A673 (cell line): ENCODE data around the gene ELFN2. TPM values are rescaled to one million over a fixed set of nuclear protein-coding genes. Genes with fewer than 3 reads are reported as not detected.

Source experiments
- BruUV-seq: library from RNA; stranded (reverse); fragments of 400-500 nt; replicated peaks from 2 replicates; lab custom pipeline; 2021; lab: Mats Ljungman, UMichigan
- CTCF ChIA-PET: fragments of 300-600 bp; sonication (Branson Sonifier 250); formaldehyde crosslinking; loops from one replicate; lab custom pipeline; 2022; ENCODE audit warnings: antibody characterized with exemption; lab: Charles Lee
- POLR2A ChIA-PET: fragments of 300-600 bp; sonication (Branson Sonifier 250); formaldehyde crosslinking; loops from one replicate; lab custom pipeline; 2022; ENCODE audit warnings: antibody characterized with exemption; ENCODE audit not compliant: low non-redundant PET; lab: Charles Lee
- DNase-seq: peaks from one replicate; pipeline ENCODE4 v3.0.0-alpha.2; 2015; ENCODE audit warnings: low spot score
- H3K27ac ChIP-seq: fragments of 200-600 bp; sonication (generic); 2 replicates; pipeline ENCODE4 v1.5.1; 2016; ENCODE audit warnings: mixed run types, low read depth, mild to moderate bottlenecking, mixed read lengths, antibody characterized with exemption, low read length; ENCODE audit not compliant: poor library complexity, severe bottlenecking
- H3K27me3 ChIP-seq: fragments of 200-600 bp; sonication (generic); replicated peaks from 2 replicates; pipeline ENCODE4 v1.6.1; 2017; ENCODE audit warnings: mixed run types, low read depth, mild to moderate bottlenecking, mixed read lengths, antibody characterized with exemption, low read length; ENCODE audit not compliant: insufficient read depth, poor library complexity
- H3K36me3 ChIP-seq: fragments of 200-600 bp; sonication (generic); 2 replicates; pipeline ENCODE4 v1.6.1; 2016; ENCODE audit warnings: mixed run types, mild to moderate bottlenecking, mixed read lengths, antibody characterized with exemption, low read length; ENCODE audit not compliant: insufficient read depth, poor library complexity, severe bottlenecking
- H3K4me1 ChIP-seq: fragments of 200-600 bp; sonication (generic); 2 replicates; pipeline ENCODE4 v1.6.1; 2017; ENCODE audit warnings: mixed run types, mild to moderate bottlenecking, mixed read lengths, antibody characterized with exemption, low read length; ENCODE audit not compliant: insufficient read depth, poor library complexity, severe bottlenecking
- H3K4me3 ChIP-seq: fragments of 200-600 bp; sonication (generic); 2 replicates; pipeline ENCODE4 v1.5.1; 2016; ENCODE audit warnings: low read depth, mixed run types, mild to moderate bottlenecking, mixed read lengths, low read length; ENCODE audit not compliant: poor library complexity, severe bottlenecking
- H3K9me3 ChIP-seq: fragments of 200-600 bp; sonication (generic); 2 replicates; pipeline ENCODE4 v1.6.1; 2016; ENCODE audit warnings: mixed run types, low read depth, mild to moderate bottlenecking, mixed read lengths, antibody characterized with exemption, low read length; ENCODE audit not compliant: poor library complexity, severe bottlenecking
- EZH2 ChIP-seq: fragments of 200-600 bp; sonication (generic); IDR thresholded peaks from 2 replicates; pipeline ENCODE4 v1.6.1; 2017; ENCODE audit warnings: borderline replicate concordance, low read depth, mild to moderate bottlenecking, mixed read lengths, antibody characterized with exemption, low read length; ENCODE audit not compliant: poor library complexity, severe bottlenecking
- intact Hi-C: fragments of 100-400 bp; cut with micrococcal nuclease; formaldehyde crosslinking; loops from one replicate; pipeline ENCODE4 v1.10.0; 2022; ENCODE audit not compliant: unreplicated experiment
- total RNA-seq: library from RNA; stranded (reverse); gene quantifications from 2 replicates; pipeline ENCODE4 v1.2.3, GENCODE V29; 2021
- TF ChIP-seq, protein P1 (sequence below): fragments of 300-800, 200-600 bp; sonication (generic); conservative IDR thresholded peaks from 2 replicates; pipeline ENCODE4 v1.5.1; 2017; ENCODE audit warnings: low read depth, mild to moderate bottlenecking, antibody characterized with exemption, low read length, moderate library complexity, mixed read lengths

The ELFN2 gene
- total RNA-seq, 1 experiment from 2014 or later, result not detected

GRCh38 chr22:37409459-37410050 lies 17.7 kb downstream of the ELFN2 start:
- Histone ChIP-seq H3K4me3 (no peak overlapping the region), H3K27me3 (no peaks in the 10 kb centered on the region), H3K4me1 (no peaks in the 10 kb centered on the region), H3K36me3 (no peaks in the 10 kb centered on the region), H3K9me3 (no peaks in the 10 kb centered on the region), H3K27ac (no peak overlapping the region)
- TF ChIP-seq EZH2, result no peak
- TF ChIP-seq, protein P1, sequence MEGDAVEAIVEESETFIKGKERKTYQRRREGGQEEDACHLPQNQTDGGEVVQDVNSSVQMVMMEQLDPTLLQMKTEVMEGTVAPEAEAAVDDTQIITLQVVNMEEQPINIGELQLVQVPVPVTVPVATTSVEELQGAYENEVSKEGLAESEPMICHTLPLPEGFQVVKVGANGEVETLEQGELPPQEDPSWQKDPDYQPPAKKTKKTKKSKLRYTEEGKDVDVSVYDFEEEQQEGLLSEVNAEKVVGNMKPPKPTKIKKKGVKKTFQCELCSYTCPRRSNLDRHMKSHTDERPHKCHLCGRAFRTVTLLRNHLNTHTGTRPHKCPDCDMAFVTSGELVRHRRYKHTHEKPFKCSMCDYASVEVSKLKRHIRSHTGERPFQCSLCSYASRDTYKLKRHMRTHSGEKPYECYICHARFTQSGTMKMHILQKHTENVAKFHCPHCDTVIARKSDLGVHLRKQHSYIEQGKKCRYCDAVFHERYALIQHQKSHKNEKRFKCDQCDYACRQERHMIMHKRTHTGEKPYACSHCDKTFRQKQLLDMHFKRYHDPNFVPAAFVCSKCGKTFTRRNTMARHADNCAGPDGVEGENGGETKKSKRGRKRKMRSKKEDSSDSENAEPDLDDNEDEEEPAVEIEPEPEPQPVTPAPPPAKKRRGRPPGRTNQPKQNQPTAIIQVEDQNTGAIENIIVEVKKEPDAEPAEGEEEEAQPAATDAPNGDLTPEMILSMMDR, result no peak
- POLR2A ChIA-PET, result no interaction called here
- no peak for DNase-seq
- no TSS peak for BruUV-seq
- intact Hi-C loops, result no loop called here
- CTCF ChIA-PET, result no interaction called here

DNA sequence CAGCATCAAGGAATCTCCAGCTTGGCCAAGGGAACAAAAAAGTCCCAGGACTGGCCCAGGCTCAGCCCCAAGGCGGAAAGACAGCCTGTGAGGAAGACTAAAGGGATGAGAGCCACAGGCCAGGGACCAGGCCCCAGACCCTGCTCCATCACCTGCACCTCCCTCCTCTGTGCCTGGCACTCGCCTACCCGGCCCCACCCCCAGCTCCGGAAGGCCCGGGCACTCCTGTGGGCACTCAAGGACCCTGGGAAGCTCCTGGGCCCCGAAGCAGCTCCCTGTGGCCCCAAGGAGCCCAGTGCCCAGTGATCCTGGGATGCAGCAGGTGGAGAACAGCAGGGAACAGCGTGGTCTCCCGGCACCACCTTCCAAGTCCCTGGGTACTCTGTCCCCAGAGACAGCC lies 18.2 kb downstream of the ELFN2 start:
- Histone ChIP-seq H3K27me3 (no peaks in the 10 kb centered on the region), H3K9me3 (no peaks in the 10 kb centered on the region), H3K4me3 (no peak overlapping the region), H3K4me1 (no peaks in the 10 kb centered on the region), H3K36me3 (no peaks in the 10 kb centered on the region), H3K27ac (no peak overlapping the region)
- intact Hi-C loops, result no loop called here
- DNase-seq, result no peak
- ChIA-PET POLR2A (no interaction called here), CTCF (no interaction called here)
- no TSS peak for BruUV-seq
- TF ChIP-seq EZH2, result no peak
- TF ChIP-seq, protein P1, result no peak

- H3K27me3 ChIP-seq, result no peaks in the 10 kb centered on the region
- DNase-seq, result no peak
- POLR2A ChIA-PET, result no interaction called here
- H3K27ac ChIP-seq, result no peak overlapping the region
- BruUV-seq, result no TSS peak
- H3K4me3 ChIP-seq, result no peak overlapping the region
- CTCF ChIA-PET, result no interaction called here
- no peaks in the 10 kb centered on the region for H3K4me1 ChIP-seq
- TF ChIP-seq EZH2, result no peak
- TF ChIP-seq, protein P1, result no peak
- intact Hi-C loops, result no loop called here
- H3K36me3 ChIP-seq, result no peaks in the 10 kb centered on the region
- H3K9me3 ChIP-seq, result no peaks in the 10 kb centered on the region
Measured at GRCh38 chr22:37407856-37408255, 19.4 kb downstream of the ELFN2 start.
